ENCODE results near the gene CDC42BPB.
A peak's percentile ranks its signal among the peaks of the same experiment; 100 is the strongest.

CDC42BPB gene

DNA sequence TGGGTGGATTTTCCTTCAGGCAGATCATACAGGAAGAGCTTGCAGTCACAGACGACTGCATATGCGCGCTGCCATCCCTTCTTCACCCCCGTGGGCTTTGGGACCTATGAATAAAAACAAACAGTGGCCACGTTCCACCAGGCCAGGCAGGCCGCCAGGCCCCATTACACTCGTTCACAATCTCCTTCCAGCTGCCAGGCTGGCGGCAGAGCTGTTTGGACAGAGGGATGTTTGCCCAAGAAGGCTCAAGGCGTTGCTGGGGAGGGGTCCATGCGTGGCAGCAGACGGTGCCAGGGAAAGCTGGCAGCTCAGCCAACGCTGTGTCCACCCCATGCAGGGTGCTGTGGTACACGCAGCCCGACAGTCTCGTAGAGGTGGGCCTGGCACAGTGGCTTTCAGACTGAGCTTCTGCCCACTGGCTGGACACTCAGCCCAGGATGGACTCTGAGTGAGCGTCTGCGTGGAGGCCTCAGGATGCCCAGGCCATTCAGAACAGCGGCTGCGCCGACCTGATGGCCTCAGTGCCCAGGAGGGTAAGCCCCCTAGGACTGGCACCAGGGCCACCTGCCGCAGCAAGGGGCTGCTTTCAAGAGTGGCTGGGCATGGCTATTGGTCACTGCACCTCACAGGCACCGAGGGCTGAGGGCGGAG is 107.4 kb downstream of the CDC42BPB start:
- peak overlapping the region; percentile 11 for H3K27ac ChIP-seq
- TF ChIP-seq, protein P1, sequence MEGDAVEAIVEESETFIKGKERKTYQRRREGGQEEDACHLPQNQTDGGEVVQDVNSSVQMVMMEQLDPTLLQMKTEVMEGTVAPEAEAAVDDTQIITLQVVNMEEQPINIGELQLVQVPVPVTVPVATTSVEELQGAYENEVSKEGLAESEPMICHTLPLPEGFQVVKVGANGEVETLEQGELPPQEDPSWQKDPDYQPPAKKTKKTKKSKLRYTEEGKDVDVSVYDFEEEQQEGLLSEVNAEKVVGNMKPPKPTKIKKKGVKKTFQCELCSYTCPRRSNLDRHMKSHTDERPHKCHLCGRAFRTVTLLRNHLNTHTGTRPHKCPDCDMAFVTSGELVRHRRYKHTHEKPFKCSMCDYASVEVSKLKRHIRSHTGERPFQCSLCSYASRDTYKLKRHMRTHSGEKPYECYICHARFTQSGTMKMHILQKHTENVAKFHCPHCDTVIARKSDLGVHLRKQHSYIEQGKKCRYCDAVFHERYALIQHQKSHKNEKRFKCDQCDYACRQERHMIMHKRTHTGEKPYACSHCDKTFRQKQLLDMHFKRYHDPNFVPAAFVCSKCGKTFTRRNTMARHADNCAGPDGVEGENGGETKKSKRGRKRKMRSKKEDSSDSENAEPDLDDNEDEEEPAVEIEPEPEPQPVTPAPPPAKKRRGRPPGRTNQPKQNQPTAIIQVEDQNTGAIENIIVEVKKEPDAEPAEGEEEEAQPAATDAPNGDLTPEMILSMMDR (conservative IDR thresholded peaks at IDR 0.05; ENCODE audit: low read depth) = no peak
- no peak for DNase-seq (ENCODE audit: low spot score)
- ChIA-PET CTCF (interaction anchor here (0.6 kb wide), 1 partner anchor 69 kb away, joined by 6 read pairs; no protein-coding TSS in a partner anchor), POLR2A (ENCODE audit: low non-redundant PET) (no interaction called here)

DNA sequence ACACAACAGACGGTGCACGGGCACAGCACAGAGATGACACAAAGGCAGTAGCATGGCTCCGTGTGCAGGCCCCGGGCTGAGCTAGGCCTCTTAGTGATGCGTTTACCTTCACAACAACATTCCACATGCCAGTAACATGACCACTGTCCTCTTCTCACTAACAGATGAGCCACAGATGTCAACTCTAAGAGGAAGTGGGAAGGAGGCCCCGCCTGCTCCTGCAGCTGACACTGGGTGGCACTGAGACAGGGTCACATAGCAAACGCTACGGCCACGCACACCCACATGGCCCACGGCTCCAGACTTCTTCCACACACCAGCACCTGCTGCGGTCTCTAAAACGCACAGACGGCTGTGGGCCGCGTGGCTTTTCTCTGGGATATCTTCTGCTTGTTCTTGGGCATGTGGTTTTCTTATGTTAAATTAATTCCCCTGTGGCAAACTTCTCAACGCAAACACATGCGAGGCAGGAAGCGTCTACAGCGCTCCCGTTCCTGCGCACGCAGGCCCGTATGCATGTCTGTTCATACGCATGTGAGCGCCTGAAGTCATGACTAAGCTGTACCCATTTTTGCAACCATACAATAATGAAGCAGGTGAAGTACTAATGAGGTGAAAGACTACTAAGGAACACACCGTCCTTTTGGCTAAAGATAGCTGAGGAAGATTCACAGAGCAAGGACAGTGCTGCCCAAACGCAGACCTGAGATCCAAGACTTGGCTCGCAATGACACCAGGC is 108.1 kb downstream of the CDC42BPB start:
- H3K27ac ChIP-seq = peak overlapping the region; percentile 18
- ChIA-PET CTCF (interaction anchor here (0.6 kb wide), 1 partner anchor 68 kb away, joined by 6 read pairs; no protein-coding TSS in a partner anchor), POLR2A (ENCODE audit: low non-redundant PET) (no interaction called here)
- TF ChIP-seq, protein P1 (conservative IDR thresholded peaks at IDR 0.05; ENCODE audit: low read depth) = no peak
- DNase-seq (ENCODE audit: low spot score) = no peak

DNA sequence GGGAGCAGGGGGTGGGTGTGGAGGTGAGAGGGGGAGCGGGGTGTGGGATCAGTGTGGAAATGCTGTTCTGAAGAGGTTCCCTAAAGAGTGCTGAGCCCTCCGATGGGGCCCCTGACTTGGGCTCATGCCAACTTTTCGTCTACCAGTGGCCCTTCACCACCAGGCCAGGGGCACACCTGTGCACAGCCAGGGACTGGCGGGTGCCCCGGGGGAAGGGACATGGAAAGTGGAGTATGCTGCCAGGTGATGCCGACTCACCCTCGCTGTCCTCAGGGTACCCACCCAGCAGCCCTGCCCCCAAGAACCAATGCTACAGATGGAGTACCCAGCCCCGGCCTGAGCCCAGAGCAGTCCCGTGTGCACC is 108.7 kb downstream of the CDC42BPB start:
- POLR2A ChIA-PET (ENCODE audit: low non-redundant PET) = no interaction called here
- CTCF ChIA-PET = no interaction called here
- DNase-seq (ENCODE audit: low spot score) = no peak
- TF ChIP-seq, protein P1 (conservative IDR thresholded peaks at IDR 0.05; ENCODE audit: low read depth) = no peak
- peak overlapping the region; percentile 18; the same call in 1 of the 2 replicates for H3K27ac ChIP-seq

DNA sequence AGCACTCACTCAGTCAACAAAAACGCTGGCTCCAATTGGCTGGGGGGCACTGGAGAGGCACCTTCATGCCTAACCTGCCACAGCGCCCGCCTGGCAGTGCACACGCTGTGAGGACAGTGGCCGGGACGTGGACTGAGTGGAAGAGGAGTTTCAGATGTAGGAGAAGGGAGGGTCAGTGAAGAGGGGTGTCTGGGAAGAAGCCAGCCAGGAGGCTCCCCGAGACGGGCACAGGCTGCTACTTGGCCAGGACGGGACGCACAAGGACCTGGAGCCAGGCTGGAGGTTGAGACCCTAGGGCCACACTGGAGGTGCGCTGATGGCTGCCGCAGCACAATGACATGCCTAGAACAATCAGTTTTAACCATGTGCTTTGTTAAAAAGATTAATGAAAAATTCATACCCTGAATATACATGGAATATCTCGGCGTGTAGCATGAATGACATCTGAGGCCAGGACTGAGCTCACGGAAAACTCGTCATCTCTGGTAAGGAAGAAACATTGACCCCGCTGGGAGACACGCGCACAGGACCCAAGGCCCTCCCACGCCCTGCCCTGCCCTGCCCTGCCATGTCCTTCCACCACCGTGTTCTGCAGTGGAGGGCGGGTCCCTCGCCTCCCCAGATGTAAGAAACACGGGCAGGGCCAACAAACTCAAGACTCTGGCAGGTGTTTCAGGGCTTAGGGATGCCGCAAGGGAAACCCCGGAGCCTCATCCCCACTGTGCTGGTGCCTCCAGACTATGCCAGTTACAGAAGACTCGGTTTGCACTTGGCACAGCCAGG is 109.8 kb downstream of the CDC42BPB start:
- H3K27ac ChIP-seq = peak overlapping the region; percentile 15; the same call in 1 of the 2 replicates
- ChIA-PET CTCF (no interaction called here), POLR2A (ENCODE audit: low non-redundant PET) (no interaction called here)
- TF ChIP-seq, protein P1 (conservative IDR thresholded peaks at IDR 0.05; ENCODE audit: low read depth) = no peak
- DNase-seq (ENCODE audit: low spot score) = no peak

DNA sequence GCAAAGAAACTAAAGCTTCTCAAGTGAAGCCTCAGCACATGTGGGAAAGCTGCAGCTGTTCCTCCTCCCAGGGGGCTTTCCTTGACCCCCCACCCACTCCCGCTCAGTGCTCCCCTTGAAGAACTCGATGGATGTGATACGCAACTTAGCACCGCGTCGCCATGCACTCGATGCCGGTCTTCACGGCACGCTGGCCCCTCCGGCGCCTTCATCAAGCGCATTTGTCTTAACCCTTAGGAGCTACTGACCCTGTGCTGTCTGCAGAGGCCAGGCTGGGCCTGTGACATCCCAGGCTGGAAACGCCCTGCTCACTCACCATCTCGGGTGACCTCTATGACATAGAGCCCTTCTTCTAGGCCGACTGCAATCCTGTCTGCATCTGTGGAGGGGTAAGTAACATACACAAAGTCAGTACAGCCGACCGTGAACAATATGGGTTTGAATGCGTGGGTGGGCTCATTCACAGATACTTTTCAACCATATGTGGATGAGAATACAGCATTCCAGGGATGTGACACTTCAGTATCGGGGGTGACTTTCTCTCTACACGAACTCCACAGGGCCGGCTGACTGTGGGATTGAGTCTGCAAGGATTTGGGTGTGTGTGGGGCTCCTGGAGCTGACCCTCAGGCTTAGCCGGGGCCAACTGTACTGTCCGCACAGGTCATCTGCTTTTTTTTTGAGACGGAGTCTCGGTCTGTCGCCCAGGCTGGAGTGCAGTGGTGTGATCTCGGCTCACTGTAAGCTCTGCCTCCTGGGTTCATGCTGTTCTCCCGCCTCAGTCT is 111.8 kb downstream of the CDC42BPB start:
- no peak for DNase-seq (ENCODE audit: low spot score)
- H3K27ac ChIP-seq = no peak overlapping the region
- TF ChIP-seq, protein P1 (conservative IDR thresholded peaks at IDR 0.05; ENCODE audit: low read depth) = no peak
- ChIA-PET CTCF (interaction anchor here (0.6 kb wide), 1 partner anchor 1018 kb away, joined by 3 read pairs; no protein-coding TSS in a partner anchor), POLR2A (ENCODE audit: low non-redundant PET) (no interaction called here)
